GM12878 (cell line): ENCODE measurements around the gene FAF1. TPM values are rescaled to one million over a fixed set of nuclear protein-coding genes. Genes with fewer than 3 reads are reported as not detected.

ENCODE experiments used
- ATAC-seq: fragments of 200-7000 bp; cut with Tn5 transposase; 3 replicates; pipeline ENCODE4 v1.9.1; 2020; ENCODE audit warnings: mild to moderate bottlenecking, moderate library complexity
- BruUV-seq: library from RNA; stranded (reverse); fragments of 400-500 nt; replicated peaks from 2 replicates; lab custom pipeline; 2021; lab: Mats Ljungman, UMichigan
- CTCF ChIA-PET: fragments of 300-600 bp; sonication (Branson Sonifier 250); formaldehyde crosslinking; extraction: SDS; loops from one replicate; lab custom pipeline; 2021; ENCODE audit warnings: inconsistent platforms; lab: Yijun Ruan, JAX
- POLR2A ChIA-PET: fragments of 350-600 bp; formaldehyde crosslinking; extraction: SDS; loops from one replicate; lab custom pipeline; 2021; ENCODE audit warnings: inconsistent platforms; lab: Charles Lee
- RAD21 ChIA-PET: fragments of 300-600 bp; sonication (Branson Sonifier 250); formaldehyde crosslinking; loops from one replicate; lab custom pipeline; 2023; ENCODE audit warnings: antibody characterized with exemption; ENCODE audit not compliant: unreplicated experiment; lab: Charles Lee
- SMC1A ChIA-PET: fragments of 300-600 bp; sonication (Branson Sonifier 250); formaldehyde crosslinking; loops from one replicate; lab custom pipeline; 2023; ENCODE audit not compliant: unreplicated experiment, uncharacterized antibody; lab: Charles Lee
- DNase-seq: peaks from one replicate; pipeline ENCODE4 v3.0.0-alpha.2; 2011; ENCODE audit warnings: low read depth, low spot score
- FAIRE-seq: peaks from 3 replicates; lab custom pipeline; 2011; peaks lifted over from hg19 to GRCh38; lab: Jason Lieb, UNC
- H2AFZ ChIP-seq: 2 replicates; pipeline ENCODE4 v1.6.0; 2011; ENCODE audit warnings: low read depth, low read length, control low read depth; ENCODE audit not compliant: control insufficient read depth
- H3K27ac ChIP-seq: 2 replicates; pipeline ENCODE4 v1.5.1; 2011; ENCODE audit warnings: control low read depth; ENCODE audit not compliant: control insufficient read depth, insufficient read depth
- H3K27me3 ChIP-seq, 2 experiments: replicated peaks in 1 of 2; 2 replicates each; pipeline versions ENCODE4 v1.6.0 to v1.6.1; 2011; ENCODE audit warnings: low read length in 1 of 2; ENCODE audit not compliant: control insufficient read depth in 2 of 2, insufficient read depth in 2 of 2
- H3K36me3 ChIP-seq, 2 experiments: 2 replicates each; pipeline ENCODE4 v1.5.1; 2011; ENCODE audit warnings: low read length in 1 of 2; ENCODE audit not compliant: control insufficient read depth in 2 of 2, insufficient read depth in 2 of 2
- H3K4me1 ChIP-seq: 2 replicates; pipeline ENCODE4 v1.6.1; 2011; ENCODE audit warnings: mild to moderate bottlenecking, low read length, moderate library complexity, mixed read lengths; ENCODE audit not compliant: control insufficient read depth, insufficient read depth
- H3K4me2 ChIP-seq: 2 replicates; pipeline ENCODE4 v1.6.0; 2011; ENCODE audit warnings: control low read depth; ENCODE audit not compliant: control insufficient read depth, insufficient read depth
- H3K4me3 ChIP-seq: fragments of 200-600 bp; sonication (generic); 2 replicates; pipeline ENCODE4 v1.5.1; 2016
- H3K79me2 ChIP-seq: 2 replicates; pipeline ENCODE4 v1.6.0; 2011; ENCODE audit warnings: low read length; ENCODE audit not compliant: control insufficient read depth, insufficient read depth
- H3K9ac ChIP-seq: 2 replicates; pipeline ENCODE4 v1.8.0; 2011; ENCODE audit warnings: low read length, control low read depth, mixed read lengths; ENCODE audit not compliant: control insufficient read depth, insufficient read depth
- H3K9me3 ChIP-seq: replicated peaks from 3 replicates; pipeline ENCODE4 v1.5.1; 2011; ENCODE audit warnings: mild to moderate bottlenecking, low read length; ENCODE audit not compliant: control insufficient read depth, insufficient read depth
- H4K20me1 ChIP-seq: 2 replicates; pipeline ENCODE4 v1.6.0; 2011; ENCODE audit not compliant: control insufficient read depth, insufficient read depth
- ATF3 ChIP-seq: IDR thresholded peaks from 2 replicates; pipeline ENCODE4 v1.6.1; 2011; ENCODE audit warnings: low read depth, mild to moderate bottlenecking, low read length, moderate library complexity, borderline replicate concordance; ENCODE audit errors: extremely low read depth
- GABPA ChIP-seq: IDR thresholded peaks from 2 replicates; pipeline ENCODE4 v1.6.1; 2014; ENCODE audit warnings: antibody characterized with exemption, low read depth, mild to moderate bottlenecking, inconsistent platforms
- MTA2 ChIP-seq: fragments of 450-650 bp; IDR thresholded peaks from 2 replicates; pipeline ENCODE4 v1.6.1; 2016; ENCODE audit warnings: low read depth, mild to moderate bottlenecking, moderate library complexity
- NFYB ChIP-seq: IDR thresholded peaks from 2 replicates; pipeline ENCODE4 v1.6.1; 2011; ENCODE audit warnings: low read depth, mild to moderate bottlenecking, low read length, improper control_type of control experiment, moderate library complexity; ENCODE audit not compliant: insufficient read depth
- PBX3 ChIP-seq: IDR thresholded peaks from 2 replicates; pipeline ENCODE4 v1.6.1; 2011; ENCODE audit warnings: mild to moderate bottlenecking, low read depth, low read length, moderate library complexity; ENCODE audit not compliant: insufficient replicate concordance
- SMARCA5 ChIP-seq: fragments of 450-650 bp; IDR thresholded peaks from 2 replicates; pipeline ENCODE4 v1.6.1; 2017; ENCODE audit warnings: mild to moderate bottlenecking
- ZNF592 ChIP-seq: fragments of 450-650 bp; IDR thresholded peaks from 2 replicates; pipeline ENCODE4 v1.6.1; 2017; ENCODE audit warnings: mild to moderate bottlenecking, moderate library complexity
- WGBS: methylation state at CpG from one replicate; pipeline ENCODE4 v1.1.6; 2016; ENCODE audit warnings: low lambda C conversion rate; ENCODE audit not compliant: insufficient replicate concordance, insufficient coverage; ENCODE audit errors: missing lambda C conversion rate; 5-methylcytosine and 5-hydroxymethylcytosine counted together
- in situ Hi-C: fragments of 300-500 bp; cut with MboI; formaldehyde crosslinking; loops from 9 replicates; pipeline ENCODE4 v1.14.3; 2018; ENCODE audit warnings: mixed read lengths
- intact Hi-C: fragments of 100-400 bp; cut with micrococcal nuclease; formaldehyde crosslinking; loops from one replicate; pipeline ENCODE4 v1.14.2; 2022; ENCODE audit not compliant: unreplicated experiment
- polyA plus RNA-seq, 11 experiments: library from polyadenylated mRNA; depleted of rRNA in 4 of 11; unstranded in 6 of 11; stranded (reverse) in 5 of 11; fragments of >200 nt; fragmentation: Nextera tagmentation in 4 of 11; fragmentation: Illumina TruSeq in 1 of 11; extraction: Ambion mirVana in 4 of 11; extraction: Trizol in 1 of 11; gene quantifications; 1 replicate in 1 of 11; 2 replicates in 10 of 11; pipeline versions ENCODE4 v1.2.1 to v1.2.3, GENCODE V29; 2011 to 2016; ENCODE audit warnings: inconsistent platforms in 2 of 11, missing spikeins in 2 of 11, low read depth in 1 of 11
- total RNA-seq, 4 experiments: library from RNA; depleted of rRNA in 3 of 4; stranded (reverse); fragments of >200 nt in 3 of 4; fragmentation: Illumina TruSeq in 1 of 4; extraction: Trizol in 1 of 4; gene quantifications; 2 replicates each; pipeline versions ENCODE4 v1.2.1 to v1.2.3, GENCODE V29; 2013 to 2021
- TF ChIP-seq, protein P1 (sequence below): IDR thresholded peaks from 2 replicates; pipeline ENCODE4 v1.6.1; 2011; ENCODE audit warnings: borderline replicate concordance, low read depth, mild to moderate bottlenecking, moderate library complexity, low read length; ENCODE audit not compliant: insufficient read depth, poor library complexity, severe bottlenecking

The FAF1 gene
- total and polyA plus RNA-seq, 10 of the 15 experiments (the other 5 are each of a cell fraction or from before 2014, with no cell fraction given): 8.6 to 54.5 (median 23.7) TPM

DNA sequence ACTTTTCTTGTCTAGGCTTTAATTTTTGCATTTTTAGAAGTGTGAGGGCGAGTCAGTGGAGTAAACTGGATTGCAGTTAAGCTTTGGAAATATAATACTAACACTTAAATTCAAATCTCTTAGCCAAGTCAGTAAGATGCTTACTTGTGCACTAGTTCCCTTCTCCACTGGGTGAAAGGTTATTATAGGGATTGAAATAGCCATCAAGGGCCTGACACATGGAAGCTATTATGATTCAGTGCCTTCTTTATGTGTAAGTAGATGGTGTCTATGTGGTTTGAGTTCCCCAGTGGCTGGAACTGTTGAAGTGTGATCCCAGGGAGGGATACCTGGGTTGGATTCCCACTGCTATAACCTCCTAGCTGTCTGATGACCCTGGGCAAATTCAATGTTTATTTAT is 512.1 kb downstream of the FAF1 start:
- no TSS peak for BruUV-seq
- Histone ChIP-seq H3K4me1 (no peaks in the 10 kb centered on the region), H3K36me3 (no peaks in the 10 kb centered on the region), H3K79me2 (no peaks in the 10 kb centered on the region), H4K20me1 (no peaks in the 10 kb centered on the region), H3K9ac (no peak overlapping the region), H3K27me3 (no peaks in the 10 kb centered on the region), H3K9me3 (no peaks in the 10 kb centered on the region), H3K4me3 (no peak overlapping the region), H3K27ac (no peak overlapping the region), H3K4me2 (no peak overlapping the region), H2AFZ (no peak overlapping the region)
- in situ Hi-C loops (no loop called here), intact Hi-C loops (no loop called here)
- RAD21 ChIA-PET: no interaction called here
- DNase-seq (no peak), FAIRE-seq (no peak), ATAC-seq (no peak)
- POLR2A ChIA-PET: no interaction called here
- SMC1A ChIA-PET: no interaction called here
- TF ChIP-seq, protein P1, sequence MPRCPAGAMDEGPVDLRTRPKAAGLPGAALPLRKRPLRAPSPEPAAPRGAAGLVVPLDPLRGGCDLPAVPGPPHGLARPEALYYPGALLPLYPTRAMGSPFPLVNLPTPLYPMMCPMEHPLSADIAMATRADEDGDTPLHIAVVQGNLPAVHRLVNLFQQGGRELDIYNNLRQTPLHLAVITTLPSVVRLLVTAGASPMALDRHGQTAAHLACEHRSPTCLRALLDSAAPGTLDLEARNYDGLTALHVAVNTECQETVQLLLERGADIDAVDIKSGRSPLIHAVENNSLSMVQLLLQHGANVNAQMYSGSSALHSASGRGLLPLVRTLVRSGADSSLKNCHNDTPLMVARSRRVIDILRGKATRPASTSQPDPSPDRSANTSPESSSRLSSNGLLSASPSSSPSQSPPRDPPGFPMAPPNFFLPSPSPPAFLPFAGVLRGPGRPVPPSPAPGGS: no peak
- TF ChIP-seq NFYB (no peak), ZNF592 (no peak), SMARCA5 (no peak), GABPA (no peak), ATF3 (no peak), PBX3 (no peak), MTA2 (no peak)
- CTCF ChIA-PET: interaction anchor here (1.7 kb wide), 1 partner anchor 10 kb away, joined by 4 read pairs; no protein-coding TSS in a partner anchor
- 94% methylated on average over 1 of the region's 1 CpG for WGBS
